Liver (tissue), 9 donors: ENCODE measurements around the gene PSD. TPM values are rescaled to one million over a fixed set of nuclear protein-coding genes. Genes with fewer than 3 reads are reported as not detected.

ENCODE experiments used
- DNase-seq: peaks from one replicate; pipeline ENCODE4 v3.0.0-alpha.2; 2017; ENCODE audit warnings: low spot score
- H3K27ac ChIP-seq, 2 donors: one replicate each; pipeline ENCODE4 v1.7.0; 2013; ENCODE audit warnings: inconsistent platforms in 2 of 2, low read length in 2 of 2, control low read depth in 1 of 2, low read depth in 1 of 2, mild to moderate bottlenecking in 1 of 2
- H3K27me3 ChIP-seq, 4 donors: one replicate each; pipeline versions ENCODE4 v1.6.1 to v1.7.0; 2013; ENCODE audit warnings: low read length in 3 of 4, inconsistent platforms in 1 of 4, mild to moderate bottlenecking in 1 of 4, moderate library complexity in 1 of 4; ENCODE audit not compliant: control insufficient read depth in 4 of 4, insufficient read depth in 4 of 4
- H3K36me3 ChIP-seq, 4 donors: one replicate each; pipeline versions ENCODE4 v1.6.1 to v1.7.0; 2013; ENCODE audit warnings: low read length in 3 of 4, mild to moderate bottlenecking in 3 of 4, low read depth in 1 of 4, moderate library complexity in 1 of 4; ENCODE audit not compliant: control insufficient read depth in 4 of 4, insufficient read depth in 3 of 4
- H3K4me1 ChIP-seq, 4 donors: one replicate each; pipeline versions ENCODE4 v1.6.1 to v1.7.0; 2013; ENCODE audit warnings: low read length in 3 of 4, mild to moderate bottlenecking in 3 of 4, moderate library complexity in 1 of 4; ENCODE audit not compliant: control insufficient read depth in 4 of 4, insufficient read depth in 4 of 4
- H3K4me3 ChIP-seq, 3 donors: one replicate each; pipeline versions ENCODE4 v1.6.1 to v1.7.0; 2013; ENCODE audit warnings: low read length in 3 of 3, control low read depth in 1 of 3, low read depth in 1 of 3, mild to moderate bottlenecking in 1 of 3
- H3K9ac ChIP-seq, 2 donors: one replicate each; pipeline ENCODE4 v1.7.0; 2013; ENCODE audit warnings: low read length in 2 of 2, mild to moderate bottlenecking in 2 of 2, moderate library complexity in 2 of 2, control low read depth in 1 of 2, low read depth in 1 of 2
- H3K9me3 ChIP-seq, 4 donors: one replicate each; pipeline versions ENCODE4 v1.6.1 to v1.7.0; 2013; ENCODE audit warnings: low read length in 3 of 4; ENCODE audit not compliant: control insufficient read depth in 4 of 4
- EGR1 ChIP-seq, 2 donors: IDR thresholded peaks; 2 replicates each; pipeline ENCODE4 v1.6.1; 2016 to 2018; ENCODE audit warnings: antibody characterized with exemption in 2 of 2, low read depth in 2 of 2
- FOXA1 ChIP-seq: IDR thresholded peaks from 2 replicates; pipeline ENCODE4 v1.6.1; 2016; ENCODE audit warnings: antibody characterized with exemption
- FOXA2 ChIP-seq: IDR thresholded peaks from 2 replicates; pipeline ENCODE4 v1.6.1; 2016; ENCODE audit warnings: antibody characterized with exemption
- GABPA ChIP-seq, 2 donors: IDR thresholded peaks in 1 of 2; conservative IDR thresholded peaks in 1 of 2; 2 replicates each; pipeline ENCODE4 v1.6.1; 2016; ENCODE audit warnings: antibody characterized with exemption in 2 of 2, mild to moderate bottlenecking in 1 of 2, moderate library complexity in 1 of 2
- HNF4A ChIP-seq, 2 donors: conservative IDR thresholded peaks; 2 replicates each; pipeline ENCODE4 v1.6.1; 2016; ENCODE audit warnings: antibody characterized with exemption in 2 of 2, mild to moderate bottlenecking in 2 of 2
- HNF4G ChIP-seq: IDR thresholded peaks from 2 replicates; pipeline ENCODE4 v1.6.1; 2016; ENCODE audit warnings: antibody characterized with exemption
- JUND ChIP-seq, 2 donors: IDR thresholded peaks; 2 replicates each; pipeline ENCODE4 v1.6.1; 2016; ENCODE audit warnings: antibody characterized with exemption in 2 of 2
- NR2F2 ChIP-seq: IDR thresholded peaks from 2 replicates; pipeline ENCODE4 v1.6.1; 2016; ENCODE audit warnings: antibody characterized with exemption
- RAD21 ChIP-seq, 2 donors: IDR thresholded peaks; 2 replicates each; pipeline ENCODE4 v1.6.1; 2016; ENCODE audit warnings: antibody characterized with exemption in 2 of 2, mild to moderate bottlenecking in 2 of 2
- RXRA ChIP-seq, 2 donors: IDR thresholded peaks; 2 replicates each; pipeline ENCODE4 v1.6.1; 2017 to 2018; ENCODE audit warnings: antibody characterized with exemption in 2 of 2, mild to moderate bottlenecking in 1 of 2
- SP1 ChIP-seq: IDR thresholded peaks from 2 replicates; pipeline ENCODE4 v1.6.1; 2018; ENCODE audit warnings: antibody characterized with exemption, mild to moderate bottlenecking
- TAF1 ChIP-seq: conservative IDR thresholded peaks from 2 replicates; pipeline ENCODE4 v1.6.1; 2016; ENCODE audit warnings: antibody characterized with exemption, mild to moderate bottlenecking
- YY1 ChIP-seq: IDR thresholded peaks from 2 replicates; pipeline ENCODE4 v1.6.1; 2016; ENCODE audit warnings: antibody characterized with exemption, mild to moderate bottlenecking
- WGBS: extraction: QIAGEN DNeasy Blood & Tissue Kit; methylation state at CpG from one replicate; pipeline ENCODE4 v1.1.7; 2013; 5-methylcytosine and 5-hydroxymethylcytosine counted together
- polyA plus RNA-seq, 2 donors: library from polyadenylated mRNA; stranded (reverse) in 1 of 2; unstranded in 1 of 2; fragments of 200-250 nt in 1 of 2; fragments of >200 nt in 1 of 2; fragmentation: Nextera tagmentation in 1 of 2; extraction: Ambion mirVana in 1 of 2; gene quantifications; one replicate each; pipeline versions ENCODE4 v1.2.1 to v1.2.3, GENCODE V29; 2013 to 2015
- total RNA-seq, 2 donors: library from RNA; depleted of rRNA; stranded (reverse); fragments of >200 nt; gene quantifications; one replicate each; pipeline ENCODE4 v1.2.3, GENCODE V29; 2014
- TF ChIP-seq, protein P1 (sequence below): IDR thresholded peaks from 2 replicates; pipeline ENCODE4 v1.6.1; 2016; ENCODE audit warnings: antibody characterized with exemption
- TF ChIP-seq, protein P2 (sequence below): IDR thresholded peaks from 2 replicates; pipeline ENCODE4 v1.6.1; 2016; ENCODE audit warnings: antibody characterized with exemption
- TF ChIP-seq, protein P3 (sequence below): IDR thresholded peaks from 2 replicates; pipeline ENCODE4 v1.6.1; 2016; ENCODE audit warnings: antibody characterized with exemption, mild to moderate bottlenecking
- TF ChIP-seq, protein P4 (sequence below): fragments of 150-350 bp; IDR thresholded peaks from 2 replicates; pipeline ENCODE4 v1.5.1; 2017; ENCODE audit warnings: improper control_type of control experiment, low read depth, low read length; ENCODE audit not compliant: missing input control
- TF ChIP-seq, protein P5 (sequence below): IDR thresholded peaks from 2 replicates; pipeline ENCODE4 v1.6.1; 2016; ENCODE audit warnings: antibody characterized with exemption
- donor health status: healthy.
- donor health status: healthy.
- donor health status: healthy.
- donor health status: healthy.
- donor health status: healthy.

Gene PSD
- total and polyA plus RNA-seq, 4 donors, result 0.56 to 1.3 (median 0.71) TPM

DNA sequence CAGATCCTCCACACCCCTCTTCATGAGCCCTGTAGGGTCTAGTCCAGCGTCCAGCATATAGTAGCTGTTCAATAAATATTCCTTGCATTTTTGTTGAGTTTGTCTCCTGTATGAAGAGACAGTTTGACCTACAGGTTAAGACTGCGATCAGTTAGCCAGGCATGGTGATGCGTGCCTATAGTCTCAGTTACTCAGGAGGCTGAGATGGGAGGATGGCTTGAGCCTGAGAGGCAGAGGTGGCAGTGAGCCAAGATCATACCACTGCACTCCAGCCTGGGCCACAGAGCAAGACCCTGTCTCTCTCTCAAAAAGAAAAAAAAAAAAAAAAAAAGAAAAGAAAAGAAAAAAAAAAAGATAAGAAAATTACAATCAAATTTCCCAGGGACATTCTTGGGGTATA lies 18.9 kb upstream of the PSD start:
- H3K9ac ChIP-seq, result no peak overlapping the region
- no peak for TF ChIP-seq YY1
- TF ChIP-seq SP1, result no peak
- TF ChIP-seq, protein P1, sequence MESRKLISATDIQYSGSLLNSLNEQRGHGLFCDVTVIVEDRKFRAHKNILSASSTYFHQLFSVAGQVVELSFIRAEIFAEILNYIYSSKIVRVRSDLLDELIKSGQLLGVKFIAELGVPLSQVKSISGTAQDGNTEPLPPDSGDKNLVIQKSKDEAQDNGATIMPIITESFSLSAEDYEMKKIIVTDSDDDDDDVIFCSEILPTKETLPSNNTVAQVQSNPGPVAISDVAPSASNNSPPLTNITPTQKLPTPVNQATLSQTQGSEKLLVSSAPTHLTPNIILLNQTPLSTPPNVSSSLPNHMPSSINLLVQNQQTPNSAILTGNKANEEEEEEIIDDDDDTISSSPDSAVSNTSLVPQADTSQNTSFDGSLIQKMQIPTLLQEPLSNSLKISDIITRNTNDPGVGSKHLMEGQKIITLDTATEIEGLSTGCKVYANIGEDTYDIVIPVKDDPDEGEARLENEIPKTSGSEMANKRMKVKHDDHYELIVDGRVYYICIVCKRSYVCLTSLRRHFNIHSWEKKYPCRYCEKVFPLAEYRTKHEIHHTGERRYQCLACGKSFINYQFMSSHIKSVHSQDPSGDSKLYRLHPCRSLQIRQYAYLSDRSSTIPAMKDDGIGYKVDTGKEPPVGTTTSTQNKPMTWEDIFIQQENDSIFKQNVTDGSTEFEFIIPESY, result no peak
- no peak for TF ChIP-seq JUND (IDR thresholded peaks at IDR 0.05)
- no peak for TF ChIP-seq TAF1
- TF ChIP-seq RXRA (IDR thresholded peaks at IDR 0.05), result no peak
- TF ChIP-seq, protein P2, sequence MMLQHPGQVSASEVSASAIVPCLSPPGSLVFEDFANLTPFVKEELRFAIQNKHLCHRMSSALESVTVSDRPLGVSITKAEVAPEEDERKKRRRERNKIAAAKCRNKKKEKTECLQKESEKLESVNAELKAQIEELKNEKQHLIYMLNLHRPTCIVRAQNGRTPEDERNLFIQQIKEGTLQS, result no peak
- TF ChIP-seq HNF4A (conservative IDR thresholded peaks at IDR 0.05), result no peak
- TF ChIP-seq FOXA2, result no peak
- no peak overlapping the region for H3K27ac ChIP-seq
- no peak for DNase-seq
- H3K27me3 ChIP-seq, result no peaks in the 10 kb centered on the region
- no peaks in the 10 kb centered on the region for H3K36me3 ChIP-seq
- peak overlapping the region in 2 of 3 donors; percentile 14 to 52 for H3K4me3 ChIP-seq
- WGBS, result 97% methylated on average over 3 of the region's 3 CpGs
- peaks cover 0 to 25% (median 19%) of the 10 kb centered on the region in 4 donors for H3K4me1 ChIP-seq
- no peaks in the 10 kb centered on the region for H3K9me3 ChIP-seq

DNA sequence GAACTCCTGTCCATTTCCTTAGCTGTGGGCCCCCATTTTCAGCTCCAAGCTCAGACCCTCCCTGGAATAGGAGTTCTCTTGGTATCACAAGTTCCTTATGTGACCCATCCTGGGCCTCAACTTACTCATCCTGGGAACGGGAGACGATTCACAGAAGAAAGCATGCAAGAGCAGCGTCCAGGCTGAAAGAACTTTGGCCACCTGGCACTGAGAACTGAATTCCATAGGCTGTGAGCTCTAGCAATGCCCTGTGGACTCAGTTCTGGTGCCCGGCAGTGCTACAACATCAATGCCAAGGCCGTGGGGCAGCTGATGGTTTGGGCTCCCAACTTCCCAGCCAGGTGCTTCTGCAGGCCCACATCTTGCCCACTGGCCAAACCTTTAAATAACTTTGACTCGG lies 17.7 kb upstream of the PSD start:
- peak overlapping the region in 1 of 2 donors; percentile 69 for H3K9ac ChIP-seq
- WGBS, result 38% methylated on average over 6 of the region's 6 CpGs

More for the DNA sequence above, 17.7 kb upstream of the PSD start:
- no peak for DNase-seq
- Histone ChIP-seq H3K4me3 (peak overlapping the region; percentile 53 to 95 (median 70)), H3K27ac (peak overlapping the region; percentile 14 to 15), H3K27me3 (no peaks in the 10 kb centered on the region), H3K36me3 (no peaks in the 10 kb centered on the region), H3K4me1 (peaks cover 0 to 34% (median 27%) of the 10 kb centered on the region in 4 donors), H3K9me3 (no peaks in the 10 kb centered on the region)
- TF ChIP-seq HNF4G (peak; percentile 70), YY1 (peak; percentile 75), SP1 (peak; percentile 89), FOXA2 (peak; percentile 55), TAF1 (no peak), GABPA (IDR thresholded peaks at IDR 0.05 in 1 of 2, conservative IDR thresholded peaks at IDR 0.05 in 1 of 2) (no peak), JUND (IDR thresholded peaks at IDR 0.05) (peak in 1 of 2 donors; percentile 22), RAD21 (IDR thresholded peaks at IDR 0.05) (peak in 1 of 2 donors; percentile 27), NR2F2 (no peak), RXRA (IDR thresholded peaks at IDR 0.05) (peak; percentile 57 to 61), EGR1 (IDR thresholded peaks at IDR 0.05; ENCODE audit: low read depth in 2 of 2) (no peak), FOXA1 (peak; percentile 40), HNF4A (conservative IDR thresholded peaks at IDR 0.05) (peak; percentile 90 to 94)
- TF ChIP-seq, protein P1, result no peak
- TF ChIP-seq, protein P3, sequence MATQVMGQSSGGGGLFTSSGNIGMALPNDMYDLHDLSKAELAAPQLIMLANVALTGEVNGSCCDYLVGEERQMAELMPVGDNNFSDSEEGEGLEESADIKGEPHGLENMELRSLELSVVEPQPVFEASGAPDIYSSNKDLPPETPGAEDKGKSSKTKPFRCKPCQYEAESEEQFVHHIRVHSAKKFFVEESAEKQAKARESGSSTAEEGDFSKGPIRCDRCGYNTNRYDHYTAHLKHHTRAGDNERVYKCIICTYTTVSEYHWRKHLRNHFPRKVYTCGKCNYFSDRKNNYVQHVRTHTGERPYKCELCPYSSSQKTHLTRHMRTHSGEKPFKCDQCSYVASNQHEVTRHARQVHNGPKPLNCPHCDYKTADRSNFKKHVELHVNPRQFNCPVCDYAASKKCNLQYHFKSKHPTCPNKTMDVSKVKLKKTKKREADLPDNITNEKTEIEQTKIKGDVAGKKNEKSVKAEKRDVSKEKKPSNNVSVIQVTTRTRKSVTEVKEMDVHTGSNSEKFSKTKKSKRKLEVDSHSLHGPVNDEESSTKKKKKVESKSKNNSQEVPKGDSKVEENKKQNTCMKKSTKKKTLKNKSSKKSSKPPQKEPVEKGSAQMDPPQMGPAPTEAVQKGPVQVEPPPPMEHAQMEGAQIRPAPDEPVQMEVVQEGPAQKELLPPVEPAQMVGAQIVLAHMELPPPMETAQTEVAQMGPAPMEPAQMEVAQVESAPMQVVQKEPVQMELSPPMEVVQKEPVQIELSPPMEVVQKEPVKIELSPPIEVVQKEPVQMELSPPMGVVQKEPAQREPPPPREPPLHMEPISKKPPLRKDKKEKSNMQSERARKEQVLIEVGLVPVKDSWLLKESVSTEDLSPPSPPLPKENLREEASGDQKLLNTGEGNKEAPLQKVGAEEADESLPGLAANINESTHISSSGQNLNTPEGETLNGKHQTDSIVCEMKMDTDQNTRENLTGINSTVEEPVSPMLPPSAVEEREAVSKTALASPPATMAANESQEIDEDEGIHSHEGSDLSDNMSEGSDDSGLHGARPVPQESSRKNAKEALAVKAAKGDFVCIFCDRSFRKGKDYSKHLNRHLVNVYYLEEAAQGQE, result peak; percentile 58
- TF ChIP-seq, protein P4, sequence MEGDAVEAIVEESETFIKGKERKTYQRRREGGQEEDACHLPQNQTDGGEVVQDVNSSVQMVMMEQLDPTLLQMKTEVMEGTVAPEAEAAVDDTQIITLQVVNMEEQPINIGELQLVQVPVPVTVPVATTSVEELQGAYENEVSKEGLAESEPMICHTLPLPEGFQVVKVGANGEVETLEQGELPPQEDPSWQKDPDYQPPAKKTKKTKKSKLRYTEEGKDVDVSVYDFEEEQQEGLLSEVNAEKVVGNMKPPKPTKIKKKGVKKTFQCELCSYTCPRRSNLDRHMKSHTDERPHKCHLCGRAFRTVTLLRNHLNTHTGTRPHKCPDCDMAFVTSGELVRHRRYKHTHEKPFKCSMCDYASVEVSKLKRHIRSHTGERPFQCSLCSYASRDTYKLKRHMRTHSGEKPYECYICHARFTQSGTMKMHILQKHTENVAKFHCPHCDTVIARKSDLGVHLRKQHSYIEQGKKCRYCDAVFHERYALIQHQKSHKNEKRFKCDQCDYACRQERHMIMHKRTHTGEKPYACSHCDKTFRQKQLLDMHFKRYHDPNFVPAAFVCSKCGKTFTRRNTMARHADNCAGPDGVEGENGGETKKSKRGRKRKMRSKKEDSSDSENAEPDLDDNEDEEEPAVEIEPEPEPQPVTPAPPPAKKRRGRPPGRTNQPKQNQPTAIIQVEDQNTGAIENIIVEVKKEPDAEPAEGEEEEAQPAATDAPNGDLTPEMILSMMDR, result no peak
- TF ChIP-seq, protein P2, result no peak
- TF ChIP-seq, protein P5, sequence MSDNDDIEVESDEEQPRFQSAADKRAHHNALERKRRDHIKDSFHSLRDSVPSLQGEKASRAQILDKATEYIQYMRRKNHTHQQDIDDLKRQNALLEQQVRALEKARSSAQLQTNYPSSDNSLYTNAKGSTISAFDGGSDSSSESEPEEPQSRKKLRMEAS, result peak; percentile 62
